Right lobe of liver (tissue), 6 donors: Measurements from ENCODE around the gene RALB. TPM values are rescaled to one million over a fixed set of nuclear protein-coding genes. Genes with fewer than 3 reads are reported as not detected.

Experiments
- ATAC-seq, 4 donors: fragments of 200-7000 bp; cut with Tn5 transposase; one replicate each; pipeline ENCODE4 v1.9.1; 2020; ENCODE audit warnings: mild to moderate bottlenecking in 4 of 4, moderate library complexity in 4 of 4
- DNase-seq, 3 donors: peaks; one replicate each; pipeline ENCODE4 v3.0.0-alpha.2; 2020
- H3K27ac ChIP-seq, 3 donors: fragments of 200-600 bp; one replicate each; pipeline ENCODE4 v1.8.0; 2022
- H3K27me3 ChIP-seq, 2 donors: fragments of 200-600 bp; one replicate each; pipeline ENCODE4 v1.8.0; 2022
- H3K36me3 ChIP-seq, 4 donors: fragments of 200-600 bp; sonication (generic) in 1 of 4; one replicate each; pipeline versions ENCODE4 v1.5.1 to v1.8.0; 2017 to 2022; ENCODE audit warnings: control low read depth in 1 of 4
- H3K4me1 ChIP-seq, 4 donors: fragments of 200-600 bp; sonication (generic) in 1 of 4; one replicate each; pipeline versions ENCODE4 v1.5.1 to v1.8.0; 2017 to 2022; ENCODE audit warnings: control low read depth in 1 of 4
- H3K4me3 ChIP-seq, 3 donors: fragments of 200-600 bp; one replicate each; pipeline ENCODE4 v1.8.0; 2022
- H3K9me3 ChIP-seq, 4 donors: fragments of 200-600 bp; sonication (generic) in 1 of 4; one replicate each; pipeline versions ENCODE4 v1.5.1 to v1.8.0; 2017 to 2022; ENCODE audit warnings: control low read depth in 1 of 4
- POLR2A ChIP-seq: fragments of 450-650 bp; IDR thresholded peaks from one replicate; pipeline ENCODE4 v1.6.1; 2017; ENCODE audit warnings: antibody characterized with exemption, mild to moderate bottlenecking
- WGBS: methylation state at CpG from one replicate; pipeline ENCODE4 v1.1.6; 2018; ENCODE audit warnings: low coverage, low lambda C conversion rate; ENCODE audit not compliant: insufficient coverage; ENCODE audit errors: missing lambda C conversion rate; 5-methylcytosine and 5-hydroxymethylcytosine counted together
- intact Hi-C, 2 donors: fragments of 100-400 bp; cut with DNase I; formaldehyde crosslinking; loops; one replicate each; pipeline versions ENCODE4 v1.11.2 to v1.14.1; 2022
- total RNA-seq, 6 experiments: library from RNA; depleted of rRNA in 2 of 6; stranded (reverse); fragments of >200 nt in 2 of 6; fragmentation: NEBNext Ultra II Directional in 3 of 6; extraction: Animal tissue kit (Norgen Biotek cat#: 25700) in 3 of 6; gene quantifications; one replicate each; pipeline versions ENCODE4 v1.1.0 to v1.2.4, GENCODE V29; 2016 to 2023
- TF ChIP-seq, protein P1 (sequence below), 4 donors: fragments of 200-600 bp in 3 of 4; fragments of 450-650 bp in 1 of 4; IDR thresholded peaks; one replicate each; pipeline versions ENCODE4 v1.5.1 to v1.8.0; 2016 to 2022; ENCODE audit warnings: antibody characterized with exemption in 4 of 4, mild to moderate bottlenecking in 2 of 4
- donor health status: DM: no; HTN: yes; CAD: no.
- donor health status: DM: no; HTN: no; CAD: no.
- donor health status: DM: no; HTN: no; CAD: no.
- donor health status: DM: no; HTN: yes; CAD: no.
- donor health status: DM: no; HTN: yes; CAD: no.

Gene RALB
- total RNA-seq, 6 experiments from 2014 or later, result 14.5 to 26.8 (median 18.6) TPM

DNA sequence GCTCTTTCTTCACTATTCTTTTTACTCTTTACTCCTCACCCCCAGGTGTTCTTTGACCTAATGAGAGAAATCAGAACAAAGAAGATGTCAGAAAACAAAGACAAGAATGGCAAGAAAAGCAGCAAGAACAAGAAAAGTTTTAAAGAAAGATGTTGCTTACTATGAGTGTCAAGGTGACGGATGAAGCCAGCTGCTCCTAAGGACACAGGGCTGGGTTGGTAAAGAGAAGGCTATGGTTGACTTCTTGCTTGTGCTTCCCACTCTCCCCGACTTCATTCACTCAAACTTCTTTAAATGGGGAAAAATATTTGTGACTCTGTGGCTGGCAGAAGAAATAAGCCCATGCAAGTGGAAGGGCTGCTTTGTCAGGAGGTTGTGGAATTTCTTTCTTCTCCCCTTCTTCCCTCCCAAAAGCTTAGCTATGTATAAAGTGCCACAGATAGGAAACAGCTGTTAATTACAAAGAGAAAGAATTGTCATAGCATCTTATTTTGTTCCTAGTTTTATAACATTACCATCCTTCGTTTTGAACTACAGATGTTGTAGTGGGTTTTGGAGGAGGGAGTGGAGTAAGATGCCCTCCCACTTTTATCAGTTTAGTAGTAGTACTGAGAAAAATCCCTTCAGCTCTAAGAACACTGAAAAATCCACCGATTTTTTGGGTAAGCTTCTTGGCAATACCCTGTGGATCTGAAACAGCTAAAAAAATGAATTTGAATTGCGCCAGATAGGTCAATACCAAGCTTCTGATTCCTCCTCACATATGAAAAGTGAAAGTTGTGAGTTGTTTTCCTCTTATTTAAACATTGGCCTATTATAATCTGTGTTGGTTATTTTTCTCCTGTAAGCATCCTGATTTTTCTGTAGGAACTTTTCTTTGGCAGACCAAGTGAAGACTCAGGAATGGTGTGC lies 40.7 kb downstream of the RALB start:
- H3K36me3 ChIP-seq, result peaks cover 0 to 30% (median 6%) of the 10 kb centered on the region in 4 donors
- H3K9me3 ChIP-seq, result no peaks in the 10 kb centered on the region
- no peak for DNase-seq
- no peaks in the 10 kb centered on the region for H3K27me3 ChIP-seq
- WGBS, result 68% methylated on average over 5 of the region's 5 CpGs
- intact Hi-C loops, result no loop called here
- no peak overlapping the region for H3K4me3 ChIP-seq
- H3K27ac ChIP-seq, result no peak overlapping the region
- TF ChIP-seq, protein P1, sequence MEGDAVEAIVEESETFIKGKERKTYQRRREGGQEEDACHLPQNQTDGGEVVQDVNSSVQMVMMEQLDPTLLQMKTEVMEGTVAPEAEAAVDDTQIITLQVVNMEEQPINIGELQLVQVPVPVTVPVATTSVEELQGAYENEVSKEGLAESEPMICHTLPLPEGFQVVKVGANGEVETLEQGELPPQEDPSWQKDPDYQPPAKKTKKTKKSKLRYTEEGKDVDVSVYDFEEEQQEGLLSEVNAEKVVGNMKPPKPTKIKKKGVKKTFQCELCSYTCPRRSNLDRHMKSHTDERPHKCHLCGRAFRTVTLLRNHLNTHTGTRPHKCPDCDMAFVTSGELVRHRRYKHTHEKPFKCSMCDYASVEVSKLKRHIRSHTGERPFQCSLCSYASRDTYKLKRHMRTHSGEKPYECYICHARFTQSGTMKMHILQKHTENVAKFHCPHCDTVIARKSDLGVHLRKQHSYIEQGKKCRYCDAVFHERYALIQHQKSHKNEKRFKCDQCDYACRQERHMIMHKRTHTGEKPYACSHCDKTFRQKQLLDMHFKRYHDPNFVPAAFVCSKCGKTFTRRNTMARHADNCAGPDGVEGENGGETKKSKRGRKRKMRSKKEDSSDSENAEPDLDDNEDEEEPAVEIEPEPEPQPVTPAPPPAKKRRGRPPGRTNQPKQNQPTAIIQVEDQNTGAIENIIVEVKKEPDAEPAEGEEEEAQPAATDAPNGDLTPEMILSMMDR (IDR thresholded peaks at IDR 0.05), result no peak
- no peak for TF ChIP-seq POLR2A
- no peaks in the 10 kb centered on the region for H3K4me1 ChIP-seq
- ATAC-seq, result no peak

DNA sequence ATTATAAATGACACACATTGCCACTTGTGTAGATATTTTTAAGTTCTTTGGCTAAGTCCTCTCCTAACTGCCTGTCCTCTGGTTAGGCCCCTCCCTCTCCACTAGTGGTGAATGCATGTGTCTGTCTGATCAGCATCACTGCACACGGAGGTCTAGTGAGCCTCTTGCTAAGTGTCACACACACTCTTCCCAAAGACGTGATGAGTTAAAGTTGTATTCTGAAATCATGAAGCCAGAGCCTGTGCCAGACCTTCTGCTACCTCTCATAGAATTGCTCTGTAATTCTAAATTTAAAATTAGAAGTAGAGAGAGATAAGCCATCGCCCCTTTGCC lies 41.3 kb downstream of the RALB start:
- H3K36me3 ChIP-seq, result peaks cover 0 to 30% (median 6%) of the 10 kb centered on the region in 4 donors
- H3K9me3 ChIP-seq, result no peaks in the 10 kb centered on the region
- DNase-seq (no peak), ATAC-seq (no peak)
- H3K27me3 ChIP-seq, result no peaks in the 10 kb centered on the region
- no peak for TF ChIP-seq POLR2A
- TF ChIP-seq, protein P1 (IDR thresholded peaks at IDR 0.05), result no peak
- H3K4me1 ChIP-seq, result no peaks in the 10 kb centered on the region
- H3K27ac ChIP-seq, result no peak overlapping the region
- H3K4me3 ChIP-seq, result no peak overlapping the region
- intact Hi-C loops, result no loop called here
- 85% methylated on average over 3 of the region's 3 CpGs for WGBS

DNA sequence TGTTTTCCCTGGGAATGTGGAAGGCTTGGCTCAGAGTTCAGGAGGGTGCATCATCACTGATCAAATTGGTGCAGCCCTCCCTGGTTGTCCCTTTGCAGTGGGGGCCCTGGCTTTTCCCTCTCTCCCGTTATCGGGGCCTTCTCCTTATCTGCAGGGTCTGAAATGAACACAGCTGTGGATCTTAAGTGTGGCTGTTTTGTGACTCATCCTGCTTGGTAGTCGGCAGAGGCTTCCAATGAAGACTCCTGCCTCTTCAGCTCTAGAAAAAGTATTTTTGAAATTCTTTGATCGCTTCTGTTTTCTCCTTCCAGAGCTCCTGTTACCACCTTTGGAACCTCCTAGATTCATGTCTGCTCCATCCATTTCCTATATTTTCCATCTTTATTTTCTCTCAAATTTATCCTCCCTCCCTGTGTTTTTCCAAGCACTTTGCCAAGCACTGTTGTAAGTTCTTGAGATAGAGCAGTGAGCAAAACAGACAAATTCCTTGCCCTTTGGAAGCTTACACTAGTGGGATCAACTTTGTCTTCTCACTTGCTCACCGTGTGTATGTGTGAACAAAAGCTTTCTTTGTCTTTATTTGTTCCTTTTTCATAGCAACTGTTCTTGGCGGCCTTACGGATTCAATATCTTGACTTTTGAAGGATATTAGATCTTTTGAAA lies 45.7 kb downstream of the RALB start:
- H3K27me3 ChIP-seq, result no peaks in the 10 kb centered on the region
- no peak overlapping the region for H3K27ac ChIP-seq
- no peak for DNase-seq
- intact Hi-C loops, result no loop called here
- no peak overlapping the region for H3K4me3 ChIP-seq
- ATAC-seq, result no peak
- no peaks in the 10 kb centered on the region for H3K4me1 ChIP-seq
- H3K9me3 ChIP-seq, result no peaks in the 10 kb centered on the region
- 86% methylated on average over 5 of the region's 7 CpGs for WGBS
- TF ChIP-seq, protein P1 (IDR thresholded peaks at IDR 0.05), result no peak
- no peak for TF ChIP-seq POLR2A
- peaks cover 0 to 21% (median 0%) of the 10 kb centered on the region in 4 donors for H3K36me3 ChIP-seq

DNA sequence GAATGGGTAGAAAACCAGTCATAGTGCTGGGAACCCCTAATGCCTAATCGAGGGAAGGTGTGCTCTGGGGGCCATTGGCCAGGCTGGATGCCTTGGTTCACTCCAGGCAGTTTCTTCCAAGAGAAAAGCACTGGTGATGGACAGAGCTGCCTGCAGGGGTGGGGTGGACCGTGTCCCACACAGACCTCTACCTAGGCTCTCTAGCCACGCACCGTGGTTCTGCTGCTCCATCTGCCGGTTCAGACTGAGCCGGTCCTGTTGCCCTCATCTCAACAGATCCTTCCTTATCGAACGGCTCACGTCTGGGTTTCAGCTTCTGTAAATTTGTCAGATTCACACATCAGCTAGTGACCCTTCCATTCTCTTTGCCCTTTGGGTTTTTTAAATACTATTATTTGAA lies 46.4 kb downstream of the RALB start:
- H3K27ac ChIP-seq, result no peak overlapping the region
- no peak overlapping the region for H3K4me3 ChIP-seq
- H3K4me1 ChIP-seq, result no peaks in the 10 kb centered on the region
- TF ChIP-seq, protein P1 (IDR thresholded peaks at IDR 0.05), result no peak
- no peak for TF ChIP-seq POLR2A
- DNase-seq (no peak), ATAC-seq (no peak)
- peaks cover 0 to 14% (median 0%) of the 10 kb centered on the region in 4 donors for H3K36me3 ChIP-seq
- 79% methylated on average over 6 of the region's 9 CpGs for WGBS
- no peaks in the 10 kb centered on the region for H3K27me3 ChIP-seq
- intact Hi-C loops, result no loop called here
- no peaks in the 10 kb centered on the region for H3K9me3 ChIP-seq
